ENCODE data around the gene RELA.

DNA sequence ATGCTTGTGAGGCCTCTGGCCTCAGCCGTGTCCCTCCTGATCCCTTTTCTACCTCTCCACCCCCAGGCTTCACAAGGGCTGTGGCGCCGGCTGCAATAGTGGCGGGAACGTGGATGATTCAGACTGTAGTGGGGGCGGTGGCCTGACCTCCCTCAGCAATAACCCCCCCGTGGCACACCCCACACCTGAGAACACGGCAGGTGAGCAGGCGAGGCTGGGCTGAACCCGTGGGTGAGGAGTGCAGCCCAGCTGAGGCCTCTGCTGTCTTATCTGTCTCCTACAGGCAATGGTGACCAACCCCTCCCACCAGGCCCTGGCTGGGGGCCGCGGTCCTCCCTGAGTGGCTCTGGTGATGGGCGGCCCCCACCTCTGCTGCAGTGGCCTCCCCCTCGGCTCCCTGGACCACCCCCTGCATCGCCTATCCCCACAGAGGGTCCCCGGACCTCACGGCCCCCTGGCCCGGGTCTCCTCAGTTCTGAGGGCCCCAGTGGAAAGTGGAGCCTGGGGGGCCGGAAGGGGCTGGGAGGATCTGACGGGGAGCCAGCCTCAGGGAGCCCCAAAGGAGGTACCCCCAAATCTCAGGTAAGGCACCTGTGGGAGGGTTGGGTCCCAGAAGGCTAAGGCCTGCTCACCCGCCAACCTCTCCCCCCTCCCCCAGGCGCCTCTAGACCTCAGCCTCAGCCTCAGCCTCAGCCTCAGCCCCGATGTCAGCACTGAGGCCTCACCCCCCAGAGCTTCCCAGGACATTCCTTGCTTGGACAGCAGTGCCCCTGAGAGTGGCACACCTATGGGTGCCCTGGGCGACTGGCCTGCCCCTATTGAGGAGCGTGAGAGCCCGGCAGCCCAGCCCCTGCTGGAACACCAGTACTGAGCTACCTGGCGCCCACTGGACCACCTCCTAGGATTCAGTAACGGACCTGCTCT, 26.3 kb downstream of the RELA start:
- no peak for TF ChIP-seq CTCF (IDR thresholded peaks at IDR 0.05)
- TF ChIP-seq POLR2AphosphoS5 (IDR thresholded peaks at IDR 0.05) = no peak
- TF ChIP-seq POLR2A (IDR thresholded peaks at IDR 0.05) = no peak

All from gastroesophageal sphincter (tissue), 3 donors.